K562 (cell line): ENCODE measurements around the gene ACOT7. TPM values are rescaled to one million over a fixed set of nuclear protein-coding genes. Genes with fewer than 3 reads are reported as not detected.
A peak's percentile ranks its signal among the peaks of the same experiment; 100 is the strongest.

Experiments used
- CBFA2T2 ChIP-seq: fragments of 450-650 bp; conservative IDR thresholded peaks from 2 replicates; pipeline ENCODE4 v1.6.1; 2017; ENCODE audit warnings: mild to moderate bottlenecking
- DMBX1 ChIP-seq: fragments of 250-450 bp; sonication (Bioruptor Pico); IDR thresholded peaks from 2 replicates; pipeline ENCODE4 v1.8.0; 2022; ENCODE audit warnings: inconsistent platforms, mild to moderate bottlenecking, moderate library complexity, borderline replicate concordance
- FIP1L1 ChIP-seq: fragments of 200-400 bp; formaldehyde crosslinking; IDR thresholded peaks from 2 replicates; pipeline ENCODE4 v1.6.1; 2018; ENCODE audit warnings: mild to moderate bottlenecking, low read depth, low read length; ENCODE audit not compliant: poor library complexity, severe bottlenecking
- MAFF ChIP-seq: IDR thresholded peaks from 2 replicates; pipeline ENCODE4 v1.6.1; 2012; ENCODE audit warnings: low read length, improper control_type of control experiment
- MIER1 ChIP-seq: fragments of 450-650 bp; IDR thresholded peaks from 2 replicates; pipeline ENCODE4 v1.6.1; 2016; ENCODE audit warnings: antibody characterized with exemption, mild to moderate bottlenecking, low read depth
- NR4A1 ChIP-seq, 2 experiments: fragments of 250-450 bp in 1 of 2; fragments of 450-650 bp in 1 of 2; sonication (Bioruptor Pico) in 1 of 2; IDR thresholded peaks; 2 replicates each; pipeline versions ENCODE4 v1.4.0 to v1.6.1; 2016 to 2020; ENCODE audit warnings: mild to moderate bottlenecking in 2 of 2, missing compliant biosample characterization in 1 of 2, missing genetic modification characterization in 1 of 2, moderate library complexity in 1 of 2
- NUFIP1 ChIP-seq: fragments of 450-650 bp; IDR thresholded peaks from 2 replicates; pipeline ENCODE4 v1.6.1; 2018; ENCODE audit not compliant: partially characterized antibody
- RFX7 ChIP-seq: fragments of 250-450 bp; sonication (Bioruptor Pico); IDR thresholded peaks from 2 replicates; pipeline ENCODE4 v1.5.1; 2021; ENCODE audit warnings: mild to moderate bottlenecking
- RNF219 ChIP-seq: fragments of 250-450 bp; sonication (Bioruptor Pico); IDR thresholded peaks from 2 replicates; pipeline ENCODE4 v1.5.0; 2022; ENCODE audit warnings: mild to moderate bottlenecking
- SETDB1 ChIP-seq: IDR thresholded peaks from one replicate; pipeline ENCODE4 v1.6.1; 2012; ENCODE audit warnings: low read length, control low read depth, inconsistent platforms
- SRSF9 ChIP-seq: fragments of 200-400 bp; formaldehyde crosslinking; IDR thresholded peaks from 2 replicates; pipeline ENCODE4 v1.6.1; 2017; ENCODE audit warnings: low read depth, low read length, borderline replicate concordance
- TEAD4 ChIP-seq, 2 experiments: sonication (generic) in 1 of 2; formaldehyde crosslinking in 1 of 2; IDR thresholded peaks; 2 replicates each; pipeline versions ENCODE4 v1.6.1 to v1.8.0; 2012 to 2022; ENCODE audit warnings: borderline replicate concordance in 1 of 2, inconsistent platforms in 1 of 2, low read length in 1 of 2, mild to moderate bottlenecking in 1 of 2, missing genetic modification reagents in 1 of 2
- ZBTB9 ChIP-seq: fragments of 450-650 bp; formaldehyde crosslinking; IDR thresholded peaks from 2 replicates; pipeline ENCODE4 v1.4.0; 2020; ENCODE audit warnings: mild to moderate bottlenecking, moderate library complexity
- ZFP91 ChIP-seq: sonication (generic); formaldehyde crosslinking; IDR thresholded peaks from 2 replicates; pipeline ENCODE4 v1.8.0; 2022; ENCODE audit warnings: mild to moderate bottlenecking, missing genetic modification reagents
- ZNF239 ChIP-seq: fragments of 250-450 bp; sonication (Bioruptor Pico); IDR thresholded peaks from 2 replicates; pipeline ENCODE4 v1.4.0; 2020; ENCODE audit warnings: mild to moderate bottlenecking
- ZNF354B ChIP-seq: fragments of 250-450 bp; sonication (Bioruptor Pico); IDR thresholded peaks from 2 replicates; pipeline ENCODE4 v1.4.0; 2020
- ZNF436 ChIP-seq: fragments of 250-450, 450-650 bp; sonication (Bioruptor Pico); formaldehyde crosslinking; IDR thresholded peaks from 2 replicates; pipeline ENCODE4 v1.7.0; 2020; ENCODE audit warnings: mild to moderate bottlenecking
- polyA plus RNA-seq, 8 experiments: library from polyadenylated mRNA; depleted of rRNA in 4 of 8; stranded (reverse) in 5 of 8; unstranded in 3 of 8; fragments of >200 nt; fragmentation: Nextera tagmentation in 2 of 8; fragmentation: Illumina TruSeq in 1 of 8; extraction: Ambion mirVana in 2 of 8; extraction: Trizol in 1 of 8; gene quantifications; 2 replicates each; pipeline versions ENCODE4 v1.2.1 to v1.2.3, GENCODE V29; 2011 to 2014; ENCODE audit warnings: inconsistent platforms in 1 of 8, missing spikeins in 1 of 8
- total RNA-seq, 7 experiments: library from RNA; depleted of rRNA in 6 of 7; stranded (reverse); fragments of >200 nt in 6 of 7; fragmentation: Illumina TruSeq in 2 of 7; extraction: Trizol in 2 of 7; gene quantifications; 2 replicates each; pipeline versions ENCODE4 v1.2.1 to v1.2.3, GENCODE V29; 2011 to 2021; ENCODE audit warnings: low replicate concordance in 1 of 7
- TF ChIP-seq, protein P1 (sequence below): sonication (generic); formaldehyde crosslinking; IDR thresholded peaks from 2 replicates; pipeline ENCODE4 v1.8.1; 2022; ENCODE audit warnings: missing genetic modification reagents
- TF ChIP-seq, protein P2 (sequence below): fragments of 450-650 bp; IDR thresholded peaks from 2 replicates; pipeline ENCODE4 v1.6.1; 2016; ENCODE audit warnings: borderline replicate concordance

ACOT7 gene
- total and polyA plus RNA-seq, 9 of the 15 experiments (the other 6 are each of a cell fraction or from before 2014, with no cell fraction given) = 7.0 to 92.6 (median 37.2) TPM

DNA sequence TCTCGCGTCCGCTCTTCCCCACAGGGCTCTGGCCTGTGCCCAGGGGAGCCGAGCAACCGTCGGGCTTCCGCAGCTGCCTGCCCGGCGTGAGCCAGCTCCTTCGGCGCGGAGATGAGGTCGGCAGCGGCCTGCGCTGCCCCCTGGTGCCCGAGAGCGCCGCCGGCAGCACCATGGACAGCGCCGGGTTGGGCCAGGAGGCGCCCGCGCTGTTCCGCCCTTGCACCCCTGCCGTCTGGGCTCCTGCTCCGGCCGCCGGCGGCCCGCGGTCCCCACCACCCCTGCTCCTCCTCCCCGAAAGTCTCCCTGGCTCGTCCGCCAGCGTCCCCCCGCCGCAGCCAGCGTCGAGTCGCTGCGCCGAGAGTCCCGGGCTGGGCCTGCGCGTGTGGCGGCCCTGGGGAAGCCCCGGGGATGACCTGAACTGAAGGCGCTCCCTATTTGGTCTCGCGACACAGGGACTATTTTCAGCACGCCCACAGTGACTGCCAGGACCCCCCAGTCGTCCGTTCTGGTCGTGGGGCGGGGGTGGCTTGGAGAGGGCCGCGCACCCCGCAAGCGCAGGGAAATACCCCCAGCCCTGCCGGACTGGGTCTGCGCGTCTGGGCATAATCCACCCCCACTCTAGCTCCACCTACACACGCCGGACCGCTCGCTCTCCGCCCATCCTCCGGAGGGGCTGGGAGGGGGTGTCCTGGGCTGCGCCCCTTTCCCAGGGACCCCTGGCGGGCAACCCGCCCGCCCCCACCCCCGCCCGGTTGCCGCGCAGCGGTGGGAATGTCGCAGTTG, 148.3 kb downstream of the ACOT7 start (continued):
- TF ChIP-seq SETDB1 (no peak), ZBTB9 (peak; percentile 89; the same call in 1 of the 2 replicates), MAFF (no peak), ZNF354B (CRISPR knock-in tag) (no peak), MIER1 (peak; percentile 96), RFX7 (no peak), TEAD4 (IDR thresholded peaks at IDR 0.05; ENCODE audit: low read length) (no peak), TEAD4 (CRISPR knock-in tag; IDR thresholded peaks at IDR 0.05; ENCODE audit: borderline replicate concordance) (peak; percentile 92), CBFA2T2 (no peak), ZNF436 (CRISPR knock-in tag) (no peak), ZFP91 (CRISPR knock-in tag) (peak; percentile 78; the same call in 1 of the 2 replicates), SRSF9 (no peak), NR4A1 (CRISPR knock-in tag; IDR thresholded peaks at IDR 0.05) (no peak), NR4A1 (tag; IDR thresholded peaks at IDR 0.05) (peak; percentile 59; the same call in 1 of the 2 replicates), ZNF239 (CRISPR knock-in tag) (no peak; the same call in 1 of the 2 replicates), FIP1L1 (peak; percentile 92), DMBX1 (CRISPR knock-in tag) (peak; percentile 92), NUFIP1 (no peak), RNF219 (CRISPR knock-in tag) (no peak)
- TF ChIP-seq, protein P1, sequence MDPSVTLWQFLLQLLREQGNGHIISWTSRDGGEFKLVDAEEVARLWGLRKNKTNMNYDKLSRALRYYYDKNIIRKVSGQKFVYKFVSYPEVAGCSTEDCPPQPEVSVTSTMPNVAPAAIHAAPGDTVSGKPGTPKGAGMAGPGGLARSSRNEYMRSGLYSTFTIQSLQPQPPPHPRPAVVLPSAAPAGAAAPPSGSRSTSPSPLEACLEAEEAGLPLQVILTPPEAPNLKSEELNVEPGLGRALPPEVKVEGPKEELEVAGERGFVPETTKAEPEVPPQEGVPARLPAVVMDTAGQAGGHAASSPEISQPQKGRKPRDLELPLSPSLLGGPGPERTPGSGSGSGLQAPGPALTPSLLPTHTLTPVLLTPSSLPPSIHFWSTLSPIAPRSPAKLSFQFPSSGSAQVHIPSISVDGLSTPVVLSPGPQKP (CRISPR knock-in tag) = no peak
- TF ChIP-seq, protein P2, sequence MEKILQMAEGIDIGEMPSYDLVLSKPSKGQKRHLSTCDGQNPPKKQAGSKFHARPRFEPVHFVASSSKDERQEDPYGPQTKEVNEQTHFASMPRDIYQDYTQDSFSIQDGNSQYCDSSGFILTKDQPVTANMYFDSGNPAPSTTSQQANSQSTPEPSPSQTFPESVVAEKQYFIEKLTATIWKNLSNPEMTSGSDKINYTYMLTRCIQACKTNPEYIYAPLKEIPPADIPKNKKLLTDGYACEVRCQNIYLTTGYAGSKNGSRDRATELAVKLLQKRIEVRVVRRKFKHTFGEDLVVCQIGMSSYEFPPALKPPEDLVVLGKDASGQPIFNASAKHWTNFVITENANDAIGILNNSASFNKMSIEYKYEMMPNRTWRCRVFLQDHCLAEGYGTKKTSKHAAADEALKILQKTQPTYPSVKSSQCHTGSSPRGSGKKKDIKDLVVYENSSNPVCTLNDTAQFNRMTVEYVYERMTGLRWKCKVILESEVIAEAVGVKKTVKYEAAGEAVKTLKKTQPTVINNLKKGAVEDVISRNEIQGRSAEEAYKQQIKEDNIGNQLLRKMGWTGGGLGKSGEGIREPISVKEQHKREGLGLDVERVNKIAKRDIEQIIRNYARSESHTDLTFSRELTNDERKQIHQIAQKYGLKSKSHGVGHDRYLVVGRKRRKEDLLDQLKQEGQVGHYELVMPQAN = no peak
